Activated gamma-delta T cell treated with Interleukin-2 at 50 U/mL for 16 hours (primary cell): ENCODE measurements around the gene OSBPL3.

Experiments
- DNase-seq: peaks from one replicate; pipeline ENCODE4 v3.0.0-alpha.2; 2020

The OSBPL3 gene

GRCh38 chr7:24783698-24784097 is 196.3 kb downstream of the OSBPL3 start:
- no peak for DNase-seq

- DNase-seq = no peak
These were observed 198.9 kb downstream of the OSBPL3 start for GRCh38 chr7:24781106-24781505.

GRCh38 chr7:24779283-24779655 is 200.7 kb downstream of the OSBPL3 start:
- no peak for DNase-seq

- no peak for DNase-seq
These were observed 201.3 kb downstream of the OSBPL3 start for GRCh38 chr7:24778543-24779282.

GRCh38 chr7:24777806-24778205 is 202.2 kb downstream of the OSBPL3 start:
- no peak for DNase-seq

GRCh38 chr7:24773646-24774045 is 206.3 kb downstream of the OSBPL3 start:
- no peak for DNase-seq

- DNase-seq = no peak
These were observed 210.1 kb downstream of the OSBPL3 start for GRCh38 chr7:24769851-24770250.

GRCh38 chr7:24769014-24769830 is 210.8 kb downstream of the OSBPL3 start:
- DNase-seq = no peak

GRCh38 chr7:24767878-24768569 is 212.0 kb downstream of the OSBPL3 start:
- no peak for DNase-seq

- DNase-seq = no peak
These were observed 214.8 kb downstream of the OSBPL3 start for GRCh38 chr7:24764972-24765744.

- no peak for DNase-seq
These were observed 216.0 kb downstream of the OSBPL3 start for GRCh38 chr7:24764011-24764410.

- no peak for DNase-seq
These were observed 216.6 kb downstream of the OSBPL3 start for GRCh38 chr7:24763303-24763901.

GRCh38 chr7:24762771-24763170 is 217.2 kb downstream of the OSBPL3 start:
- DNase-seq = no peak

GRCh38 chr7:24760968-24761367 is 219.0 kb downstream of the OSBPL3 start:
- DNase-seq = no peak

- DNase-seq = no peak
These were observed 222.4 kb downstream of the OSBPL3 start, which contains the start of gene GSDME for GRCh38 chr7:24757353-24758275. TSS of gene GSDME (minus strand) at chr7:24757464. CDS start at chr7:24749774, 7,690 bp downstream.

GRCh38 chr7:24756545-24757352 is 223.2 kb downstream of the OSBPL3 start:
- DNase-seq = no peak

- no peak for DNase-seq
These were observed 224.2 kb downstream of the OSBPL3 start for GRCh38 chr7:24755541-24756407.

GRCh38 chr7:24754906-24755506 is 225.0 kb downstream of the OSBPL3 start:
- DNase-seq = no peak
